Panc1 (cell line): ENCODE data around the gene KLHDC9. TPM values are rescaled to one million over a fixed set of nuclear protein-coding genes. Genes with fewer than 3 reads are reported as not detected.

Source experiments
- ATAC-seq: fragments of 200-7000 bp; cut with Tn5 transposase; 2 replicates; pipeline ENCODE4 v1.9.1; 2020; ENCODE audit warnings: mild to moderate bottlenecking, moderate library complexity
- BruUV-seq: library from RNA; stranded (reverse); fragments of 400-500 nt; replicated peaks from 2 replicates; lab custom pipeline; 2021; lab: Mats Ljungman, UMichigan
- CTCF ChIA-PET: fragments of 300-600 bp; sonication (Branson Sonifier 250); formaldehyde crosslinking; loops from one replicate; lab custom pipeline; 2022; ENCODE audit warnings: antibody characterized with exemption; lab: Charles Lee
- POLR2A ChIA-PET: fragments of 300-600 bp; sonication (Branson Sonifier 250); formaldehyde crosslinking; loops from one replicate; lab custom pipeline; 2022; ENCODE audit warnings: antibody characterized with exemption; lab: Charles Lee
- DNase-seq: peaks from one replicate; pipeline ENCODE4 v3.0.0-alpha.2; 2010; ENCODE audit warnings: low read depth, low spot score
- H3K27ac ChIP-seq: 2 replicates; pipeline ENCODE4 v1.5.1; 2011; ENCODE audit warnings: mild to moderate bottlenecking, low read length, inconsistent platforms
- H3K27me3 ChIP-seq: fragments of 200-500 bp; sonication (Bioruptor generic); 2 replicates; pipeline ENCODE4 v1.6.0; 2014; ENCODE audit warnings: low read length, inconsistent platforms; ENCODE audit not compliant: control insufficient read depth, insufficient read depth
- H3K36me3 ChIP-seq: fragments of 200-500 bp; sonication (Bioruptor generic); 2 replicates; pipeline ENCODE4 v1.5.1; 2014; ENCODE audit warnings: inconsistent platforms, mild to moderate bottlenecking, low read length, moderate library complexity; ENCODE audit not compliant: control insufficient read depth, insufficient read depth
- H3K4me1 ChIP-seq: 2 replicates; pipeline ENCODE4 v1.5.1; 2011; ENCODE audit warnings: inconsistent platforms, mild to moderate bottlenecking, low read length, moderate library complexity; ENCODE audit not compliant: control insufficient read depth, insufficient read depth
- H3K4me3 ChIP-seq, 2 experiments: 2 replicates each; pipeline ENCODE4 v1.5.1; 2011 to 2012; ENCODE audit warnings: low read depth in 2 of 2, low read length in 2 of 2, mild to moderate bottlenecking in 2 of 2, inconsistent platforms in 1 of 2, moderate library complexity in 1 of 2
- H3K9me3 ChIP-seq: fragments of 200-500 bp; sonication (Bioruptor generic); 2 replicates; pipeline ENCODE4 v1.5.1; 2014; ENCODE audit warnings: low read depth, mild to moderate bottlenecking, inconsistent platforms, low read length, moderate library complexity; ENCODE audit not compliant: control insufficient read depth, insufficient read depth
- CTCF ChIP-seq: fragments of 450-650 bp; IDR thresholded peaks from 2 replicates; pipeline ENCODE4 v1.5.1; 2017; ENCODE audit warnings: mild to moderate bottlenecking
- POLR2AphosphoS5 ChIP-seq: IDR thresholded peaks from 2 replicates; pipeline ENCODE4 v1.6.1; 2012; ENCODE audit warnings: mild to moderate bottlenecking, low read depth, low read length, moderate library complexity
- REST ChIP-seq, 2 experiments: IDR thresholded peaks; 2 replicates each; pipeline ENCODE4 v1.6.1; 2011 to 2012; ENCODE audit warnings: low read depth in 2 of 2, control low read depth in 1 of 2, low read length in 1 of 2, mild to moderate bottlenecking in 1 of 2, moderate library complexity in 1 of 2; ENCODE audit not compliant: insufficient read depth in 1 of 2
- SIN3A ChIP-seq: IDR thresholded peaks from 2 replicates; pipeline ENCODE4 v1.6.1; 2012; ENCODE audit warnings: low read depth, mild to moderate bottlenecking, low read length, moderate library complexity, borderline replicate concordance; ENCODE audit not compliant: insufficient read depth
- TCF7L2 ChIP-seq: IDR thresholded peaks from 2 replicates; pipeline ENCODE4 v1.6.1; 2011; ENCODE audit warnings: mild to moderate bottlenecking, low read depth, low read length, inconsistent platforms
- in situ Hi-C: cut with HindIII; loops from 2 replicates; pipeline ENCODE4 v1.10.0; 2016; ENCODE audit warnings: low sequenced_read_pairs, low pct_unique_long_range_greater_than_20kb
- intact Hi-C: fragments of 100-400 bp; cut with micrococcal nuclease; formaldehyde crosslinking; loops from one replicate; pipeline ENCODE4 v1.10.0; 2022; ENCODE audit not compliant: unreplicated experiment
- total RNA-seq: library from RNA; stranded (reverse); gene quantifications from one replicate; pipeline ENCODE4 v1.2.1, GENCODE V29; 2021; ENCODE audit not compliant: unreplicated experiment

KLHDC9 gene
- total RNA-seq, 1 experiment from 2014 or later, result 7.6 TPM

- DNase-seq (no peak), ATAC-seq (no peak)
- no peaks in the 10 kb centered on the region for H3K36me3 ChIP-seq
- no peaks in the 10 kb centered on the region for H3K4me1 ChIP-seq
- intact Hi-C loops, result no loop called here
- no peaks in the 10 kb centered on the region for H3K27me3 ChIP-seq
- ChIA-PET CTCF (no interaction called here), POLR2A (no interaction called here)
- no peak overlapping the region for H3K4me3 ChIP-seq
- H3K9me3 ChIP-seq, result peaks cover 4% of the 10 kb centered on the region; the same call in 1 of the 2 replicates
- TF ChIP-seq CTCF, result no peak
- TF ChIP-seq SIN3A, result no peak
- no peak for TF ChIP-seq REST (IDR thresholded peaks at IDR 0.05; ENCODE audit: insufficient read depth in 1 of 2, low read depth in 2 of 2, low read length in 1 of 2)
- no peak for TF ChIP-seq TCF7L2
- no peak for TF ChIP-seq POLR2AphosphoS5
- H3K27ac ChIP-seq, result no peak overlapping the region
- in situ Hi-C loops, result no loop called here
- no TSS peak for BruUV-seq
Measured at GRCh38 chr1:161054232-161054631, 43.9 kb upstream of the KLHDC9 start.

GRCh38 chr1:161054805-161055204 lies 43.4 kb upstream of the KLHDC9 start:
- no peaks in the 10 kb centered on the region for H3K36me3 ChIP-seq
- intact Hi-C loops, result no loop called here
- in situ Hi-C loops, result no loop called here
- no peaks in the 10 kb centered on the region for H3K4me1 ChIP-seq
- CTCF ChIA-PET, result no interaction called here
- no peak for TF ChIP-seq REST (IDR thresholded peaks at IDR 0.05; ENCODE audit: insufficient read depth in 1 of 2, low read depth in 2 of 2, low read length in 1 of 2)
- no peak for TF ChIP-seq SIN3A
- TF ChIP-seq CTCF, result no peak
- TF ChIP-seq POLR2AphosphoS5, result no peak
- no peak for TF ChIP-seq TCF7L2
- no peak for DNase-seq
- H3K27ac ChIP-seq, result no peak overlapping the region
- POLR2A ChIA-PET, result no interaction called here
- peaks cover 1% of the 10 kb centered on the region; the same call in 1 of the 2 replicates for H3K9me3 ChIP-seq
- H3K27me3 ChIP-seq, result no peaks in the 10 kb centered on the region
- H3K4me3 ChIP-seq, result no peak overlapping the region
- no peak for ATAC-seq
- no TSS peak for BruUV-seq
